H1 (cell line): ENCODE results near the gene CKS1B. TPM values are rescaled to one million over a fixed set of nuclear protein-coding genes. Genes with fewer than 3 reads are reported as not detected.

Experiments used
- BCL11A ChIP-seq, 2 experiments: IDR thresholded peaks; one replicate each; pipeline ENCODE4 v1.6.1; 2011; ENCODE audit warnings: low read depth in 2 of 2, low read length in 2 of 2, mild to moderate bottlenecking in 2 of 2
- BRCA1 ChIP-seq: IDR thresholded peaks from 2 replicates; pipeline ENCODE4 v1.6.1; 2012; ENCODE audit warnings: low read depth, low read length, improper control_type of control experiment
- EP300 ChIP-seq, 2 experiments: IDR thresholded peaks; 1 replicate in 1 of 2; 2 replicates in 1 of 2; pipeline ENCODE4 v1.6.1; 2011 to 2012; ENCODE audit warnings: low read depth in 2 of 2, low read length in 2 of 2, mild to moderate bottlenecking in 2 of 2, borderline replicate concordance in 1 of 2, inconsistent platforms in 1 of 2, moderate library complexity in 1 of 2
- EZH2 ChIP-seq: fragments of 200-600 bp; sonication (generic); IDR thresholded peaks from 2 replicates; pipeline ENCODE4 v1.7.1; 2012; ENCODE audit warnings: low read depth, mild to moderate bottlenecking, moderate library complexity, low read length, inconsistent platforms; ENCODE audit not compliant: severe bottlenecking
- HDAC2 ChIP-seq, 2 experiments: fragments of 300-600 bp in 1 of 2; sonication (generic) in 1 of 2; IDR thresholded peaks; 2 replicates each; pipeline ENCODE4 v1.6.1; 2011 to 2012; ENCODE audit warnings: low read depth in 2 of 2, low read length in 2 of 2, mild to moderate bottlenecking in 2 of 2, moderate library complexity in 2 of 2, borderline replicate concordance in 1 of 2, inconsistent platforms in 1 of 2
- HDAC6 ChIP-seq: IDR thresholded peaks from one replicate; pipeline ENCODE4 v1.7.1; 2012; ENCODE audit warnings: low read depth, mild to moderate bottlenecking, inconsistent platforms, low read length, moderate library complexity
- JUND ChIP-seq: IDR thresholded peaks from 2 replicates; pipeline ENCODE4 v1.6.1; 2011; ENCODE audit warnings: mild to moderate bottlenecking, improper control_type of control experiment, low read length
- RAD21 ChIP-seq, 2 experiments: IDR thresholded peaks in 1 of 2; conservative IDR thresholded peaks in 1 of 2; 2 replicates each; pipeline ENCODE4 v1.6.1; 2011; ENCODE audit warnings: low read depth in 2 of 2, low read length in 2 of 2, improper control_type of control experiment in 1 of 2, inconsistent platforms in 1 of 2, mild to moderate bottlenecking in 1 of 2, moderate library complexity in 1 of 2
- RBBP5 ChIP-seq: IDR thresholded peaks from 2 replicates; pipeline ENCODE4 v1.7.1; 2012; ENCODE audit warnings: low read depth, mild to moderate bottlenecking, inconsistent platforms, low read length, moderate library complexity, borderline replicate concordance
- RNF2 ChIP-seq: fragments of 200-900, 300-1000 bp; sonication (generic); IDR thresholded peaks from 2 replicates; pipeline ENCODE4 v1.7.1; 2016; ENCODE audit warnings: borderline replicate concordance, low read depth, mild to moderate bottlenecking, antibody characterized with exemption, low read length; ENCODE audit not compliant: poor library complexity, severe bottlenecking; ENCODE audit errors: missing control alignments
- SAP30 ChIP-seq: fragments of 300-600 bp; sonication (generic); IDR thresholded peaks from 2 replicates; pipeline ENCODE4 v1.7.1; 2012; ENCODE audit warnings: low read length, moderate library complexity, mild to moderate bottlenecking, inconsistent platforms; ENCODE audit not compliant: insufficient read depth, insufficient replicate concordance
- SP2 ChIP-seq: IDR thresholded peaks from 2 replicates; pipeline ENCODE4 v1.6.1; 2012; ENCODE audit warnings: mild to moderate bottlenecking, low read length, inconsistent platforms
- SRF ChIP-seq: IDR thresholded peaks from 2 replicates; pipeline ENCODE4 v1.6.1; 2011; ENCODE audit warnings: mild to moderate bottlenecking, low read depth, low read length, moderate library complexity
- SUZ12 ChIP-seq: fragments of 200-600 bp; sonication (generic); IDR thresholded peaks from 2 replicates; pipeline ENCODE4 v1.6.1; 2012; ENCODE audit warnings: mild to moderate bottlenecking, inconsistent platforms, low read length, moderate library complexity, mixed read lengths
- TAF7 ChIP-seq: optimal IDR thresholded peaks from 2 replicates; pipeline ENCODE3; 2011; ENCODE audit warnings: low read depth, mild to moderate bottlenecking, inconsistent platforms, low read length, moderate library complexity, borderline replicate concordance
- YY1 ChIP-seq: IDR thresholded peaks from 2 replicates; pipeline ENCODE4 v1.6.1; 2011; ENCODE audit warnings: low read depth, mild to moderate bottlenecking, low read length
- polyA plus RNA-seq, 7 experiments: library from polyadenylated mRNA; depleted of rRNA in 3 of 7; stranded (reverse) in 5 of 7; unstranded in 2 of 7; fragments of >200 nt in 5 of 7; fragments of 200-250 nt in 2 of 7; gene quantifications; 1 replicate in 5 of 7; 2 replicates in 1 of 7; 4 replicates in 1 of 7; pipeline versions ENCODE4 v1.2.1 to v1.2.3, GENCODE V29; 2011 to 2013; ENCODE audit warnings: missing spikeins in 2 of 7, mixed read lengths in 2 of 7
- total RNA-seq: library from RNA; stranded (reverse); fragmentation: NEBNext Ultra II Directional; extraction: Animal tissue kit (Norgen Biotek cat#: 25700); gene quantifications from 2 replicates; pipeline ENCODE4 v1.2.1, GENCODE V29; 2021
- TF ChIP-seq, protein P1 (sequence below): IDR thresholded peaks from 2 replicates; pipeline ENCODE4 v1.6.1; 2011; ENCODE audit warnings: low read length, improper control_type of control experiment

The CKS1B gene
- total and polyA plus RNA-seq, 2 of the 8 experiments (the other 6 are each of a cell fraction or from before 2014, with no cell fraction given) = 294 to 1,025 TPM

DNA sequence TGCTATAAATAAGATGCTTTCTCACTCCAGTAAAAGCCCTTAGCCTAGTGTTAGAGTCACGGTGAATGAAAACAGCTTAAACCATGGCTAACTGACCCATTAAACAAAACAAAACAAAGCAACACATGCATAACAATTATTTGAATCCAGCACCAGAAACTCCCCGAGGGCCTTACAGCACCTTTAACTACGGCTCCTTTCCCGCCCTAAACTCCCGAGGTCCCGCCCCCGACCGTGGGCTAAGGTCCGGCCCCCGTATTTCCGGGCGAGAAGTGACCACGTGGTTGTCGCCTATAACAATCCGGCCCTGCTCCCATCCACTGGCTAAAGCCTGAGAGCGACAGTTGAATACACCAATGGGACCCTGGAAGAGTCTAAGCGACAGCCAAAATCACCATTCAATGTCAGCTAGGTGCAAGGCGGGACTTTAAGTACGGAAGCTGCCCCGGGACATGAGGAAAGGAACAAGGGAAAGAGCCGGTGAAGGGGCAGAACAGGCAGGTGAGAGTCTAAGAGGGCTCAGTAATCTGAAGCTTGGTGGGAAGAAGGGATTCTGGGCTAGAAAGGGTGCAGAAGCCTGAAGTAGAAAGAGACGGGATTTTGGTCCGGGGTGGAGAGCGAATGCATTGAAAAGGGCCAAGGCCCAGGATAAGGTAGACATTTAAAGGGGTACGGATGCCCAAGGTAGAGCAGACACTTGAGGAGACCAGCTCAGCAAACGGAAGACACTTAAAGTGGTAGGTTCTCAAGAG lies 8.6 kb downstream of the CKS1B start, which contains the start of gene FLAD1 (continued):
- TF ChIP-seq, protein P1, sequence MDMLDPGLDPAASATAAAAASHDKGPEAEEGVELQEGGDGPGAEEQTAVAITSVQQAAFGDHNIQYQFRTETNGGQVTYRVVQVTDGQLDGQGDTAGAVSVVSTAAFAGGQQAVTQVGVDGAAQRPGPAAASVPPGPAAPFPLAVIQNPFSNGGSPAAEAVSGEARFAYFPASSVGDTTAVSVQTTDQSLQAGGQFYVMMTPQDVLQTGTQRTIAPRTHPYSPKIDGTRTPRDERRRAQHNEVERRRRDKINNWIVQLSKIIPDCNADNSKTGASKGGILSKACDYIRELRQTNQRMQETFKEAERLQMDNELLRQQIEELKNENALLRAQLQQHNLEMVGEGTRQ = peak; percentile 82
- TF ChIP-seq RNF2 (no peak), BCL11A (IDR thresholded peaks at IDR 0.05; ENCODE audit: low read depth in 2 of 2, low read length in 2 of 2) (no peak), RAD21 (IDR thresholded peaks at IDR 0.05 in 1 of 2, conservative IDR thresholded peaks at IDR 0.05 in 1 of 2; ENCODE audit: low read depth in 2 of 2, low read length in 2 of 2) (no peak), SUZ12 (no peak), JUND (no peak), SP2 (peak; percentile 98), SRF (no peak), BRCA1 (no peak), HDAC6 (no peak), EP300 (IDR thresholded peaks at IDR 0.05; ENCODE audit: borderline replicate concordance in 1 of 2, low read depth in 2 of 2, low read length in 2 of 2) (no peak), SAP30 (peak; percentile 81), RBBP5 (no peak), HDAC2 (IDR thresholded peaks at IDR 0.05; ENCODE audit: borderline replicate concordance in 1 of 2, low read depth in 2 of 2, low read length in 2 of 2) (peak; percentile 60 to 80; a peak in 1 of 4 replicates), TAF7 (peak; percentile 83), EZH2 (no peak), YY1 (0 out of 2 replicates have a peak, but pooled peaks have one; percentile 5)
- TF ChIP-seq, all 59 proteins: peak for 23
